GM19043 (cell line): ENCODE measurements around the gene SHKBP1.
A peak's percentile ranks its signal among the peaks of the same experiment; 100 is the strongest.
"Not testable (repeated sequence)": the region's sequence is repeated elsewhere in the genome, so short reads cannot be mapped to it uniquely, and the experiment has no call there.

Source experiments
- ATAC-seq: cut with Tn5 transposase; IDR thresholded peaks from one replicate; pipeline ENCODE4 v1.9.1; 2021; ENCODE audit warnings: low read depth; ENCODE audit not compliant: unreplicated experiment

Gene SHKBP1

DNA sequence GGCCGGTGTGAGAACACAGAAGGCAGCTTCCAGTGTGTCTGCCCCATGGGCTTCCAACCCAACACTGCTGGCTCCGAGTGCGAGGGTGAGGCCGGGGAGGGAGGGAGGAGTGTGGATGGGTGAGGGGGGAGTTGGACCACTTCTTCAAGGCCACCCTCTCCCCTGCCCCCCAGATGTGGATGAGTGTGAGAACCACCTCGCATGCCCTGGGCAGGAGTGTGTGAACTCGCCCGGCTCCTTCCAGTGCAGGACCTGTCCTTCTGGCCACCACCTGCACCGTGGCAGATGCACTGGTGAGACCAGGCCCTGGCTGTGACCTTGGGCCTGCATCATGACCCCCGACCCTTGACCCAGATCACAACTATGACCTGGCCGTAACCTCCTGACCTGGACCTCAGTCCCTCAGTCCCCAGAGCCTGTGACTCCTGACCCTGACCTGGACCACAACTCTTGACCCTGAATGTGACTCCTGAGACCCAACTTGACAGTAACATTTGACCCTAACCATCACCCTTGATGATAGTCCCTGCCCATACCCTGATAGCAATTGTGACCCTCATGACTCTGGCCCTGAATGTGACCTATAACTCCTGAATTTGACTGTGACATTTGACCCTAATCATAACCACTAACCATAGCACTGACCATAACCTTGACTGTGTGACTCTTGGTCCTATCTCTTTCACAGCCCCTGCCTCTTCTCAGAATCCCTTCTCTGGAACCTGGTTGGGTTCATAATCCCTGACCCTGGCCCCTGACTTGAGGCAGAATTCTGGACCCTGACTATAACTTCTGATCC, 35.4 kb downstream of the SHKBP1 start:
- ATAC-seq, result no peak

DNA sequence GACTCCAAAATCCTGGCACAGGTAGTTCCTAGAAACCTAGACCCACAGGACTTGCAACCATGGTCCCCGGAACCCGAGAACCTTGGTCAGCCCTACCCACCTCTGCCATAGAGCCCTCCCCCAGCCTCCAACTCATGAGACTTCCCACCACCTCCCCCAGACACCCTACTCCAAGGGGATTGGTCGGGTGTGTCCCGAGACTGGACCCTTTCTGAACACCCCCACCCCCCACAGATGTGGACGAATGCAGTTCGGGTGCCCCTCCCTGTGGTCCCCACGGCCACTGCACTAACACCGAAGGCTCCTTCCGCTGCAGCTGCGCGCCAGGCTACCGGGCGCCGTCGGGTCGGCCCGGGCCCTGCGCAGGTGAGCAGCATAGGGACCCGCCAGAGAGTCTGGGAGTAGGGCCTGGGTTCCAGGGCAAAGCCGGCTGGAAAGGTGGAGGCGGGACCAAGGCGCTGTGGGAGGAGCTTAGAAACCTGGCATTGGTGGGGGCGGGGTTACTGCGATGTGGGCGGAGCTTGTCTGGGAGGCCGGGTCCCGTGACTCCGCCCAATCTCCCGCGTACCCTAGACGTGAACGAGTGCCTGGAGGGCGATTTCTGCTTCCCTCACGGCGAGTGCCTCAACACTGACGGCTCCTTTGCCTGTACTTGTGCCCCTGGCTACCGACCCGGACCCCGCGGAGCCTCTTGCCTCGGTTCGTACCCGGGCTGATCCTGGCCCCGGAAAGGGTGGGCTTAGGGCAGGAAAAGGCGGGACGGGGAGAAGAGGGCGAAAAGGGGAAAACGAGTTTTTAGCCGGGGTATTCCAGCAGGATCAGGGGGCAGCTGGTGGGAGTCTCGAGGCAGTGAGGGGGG, 36.4 kb downstream of the SHKBP1 start:
- ATAC-seq, result no peak

DNA sequence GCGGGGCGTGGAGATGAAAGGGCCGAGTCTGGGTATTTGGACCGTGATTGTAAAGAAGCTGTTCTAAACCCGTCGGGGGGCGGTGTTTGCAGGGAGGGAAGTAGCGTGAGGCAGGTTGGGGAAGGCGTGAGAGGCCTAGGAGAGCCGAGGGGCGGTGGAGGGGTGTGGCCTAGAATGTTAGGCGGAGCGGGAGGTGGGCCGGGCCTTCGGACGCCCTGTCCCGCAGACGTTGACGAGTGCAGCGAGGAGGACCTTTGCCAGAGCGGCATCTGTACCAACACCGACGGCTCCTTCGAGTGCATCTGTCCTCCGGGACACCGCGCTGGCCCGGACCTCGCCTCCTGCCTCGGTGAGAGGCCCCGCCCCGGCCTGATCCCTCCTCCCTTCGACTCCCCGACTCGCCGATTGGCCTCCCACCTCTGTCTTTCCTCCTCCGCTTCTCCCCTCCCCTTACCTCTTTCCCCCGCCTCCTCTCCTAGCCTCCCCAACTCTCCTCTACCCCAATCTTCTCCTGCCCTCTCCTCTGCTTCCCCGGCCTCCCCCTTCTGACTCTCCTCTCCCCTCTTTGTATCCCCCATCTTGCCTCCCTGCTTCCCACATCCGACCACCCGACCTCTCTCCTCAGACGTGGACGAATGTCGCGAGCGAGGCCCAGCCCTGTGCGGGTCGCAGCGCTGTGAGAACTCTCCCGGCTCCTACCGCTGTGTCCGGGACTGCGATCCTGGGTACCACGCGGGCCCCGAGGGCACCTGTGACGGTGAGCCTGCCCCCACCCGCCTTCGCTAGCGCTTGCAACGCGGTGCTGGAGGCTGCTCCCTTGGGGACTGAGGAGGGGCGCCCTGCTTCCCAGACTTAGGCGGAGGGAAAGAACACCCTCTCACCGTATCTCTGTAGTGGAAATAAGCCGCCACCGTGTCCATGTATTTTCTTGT, 37.3 kb downstream of the SHKBP1 start:
- ATAC-seq, result peak; percentile 59

DNA sequence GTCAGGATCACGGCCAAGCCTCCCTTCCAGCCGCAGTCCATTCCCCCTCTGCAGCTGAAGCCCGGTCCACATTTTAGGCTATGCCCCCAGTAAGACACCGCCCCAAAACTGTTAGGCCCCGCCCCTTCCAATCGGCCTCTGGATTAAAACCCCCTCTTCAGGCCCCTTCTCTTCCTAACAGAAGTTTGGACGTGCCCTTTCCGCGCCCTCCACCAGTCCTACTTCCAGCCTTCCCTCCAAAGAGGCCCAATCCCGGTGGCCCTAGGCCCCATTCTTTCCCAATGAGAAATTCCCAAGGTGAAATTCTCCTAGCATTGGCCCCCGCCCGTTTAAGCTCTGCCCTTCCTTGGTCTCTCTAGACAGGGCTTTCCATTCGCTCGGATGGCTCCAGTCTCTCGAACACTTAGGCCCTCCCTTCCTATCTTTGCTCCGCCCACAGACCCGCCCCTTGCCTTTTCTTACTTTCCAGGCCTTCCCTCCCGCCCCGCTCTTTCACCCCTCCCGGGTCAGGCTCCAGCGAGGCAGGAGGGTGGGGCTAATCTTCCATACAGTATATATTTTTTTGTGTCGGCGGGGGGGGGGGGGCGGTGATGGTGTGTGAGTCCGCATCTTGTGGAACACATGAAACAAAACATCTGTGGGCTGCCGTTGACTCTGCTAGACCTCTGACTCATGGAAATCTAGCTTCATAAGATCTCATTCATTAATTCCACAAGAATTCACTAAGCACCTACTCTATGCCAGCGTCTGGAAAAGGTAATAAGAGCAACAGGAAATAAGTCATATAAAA, 38.1 kb downstream of the SHKBP1 start:
- no peak for ATAC-seq

DNA sequence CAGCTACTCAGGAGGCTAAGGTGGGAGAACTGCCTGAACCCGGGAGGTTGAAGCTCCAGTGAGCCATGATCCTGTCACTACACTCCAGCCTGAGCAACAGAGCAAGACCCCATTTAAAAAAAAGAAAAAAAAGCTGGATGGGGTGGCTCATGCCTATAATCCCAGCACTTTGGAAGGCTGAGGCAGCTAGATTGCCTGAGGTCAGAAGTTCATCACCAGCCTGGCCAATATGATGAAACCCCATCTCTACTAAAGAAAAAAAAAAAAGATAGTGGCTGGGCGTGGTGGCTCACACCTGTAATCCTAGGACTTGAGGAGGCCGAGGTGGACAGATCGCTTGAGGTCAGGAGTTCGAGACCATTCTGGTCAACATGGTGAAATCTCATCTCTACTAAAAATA, 39.5 kb downstream of the SHKBP1 start:
- no peak for ATAC-seq

DNA sequence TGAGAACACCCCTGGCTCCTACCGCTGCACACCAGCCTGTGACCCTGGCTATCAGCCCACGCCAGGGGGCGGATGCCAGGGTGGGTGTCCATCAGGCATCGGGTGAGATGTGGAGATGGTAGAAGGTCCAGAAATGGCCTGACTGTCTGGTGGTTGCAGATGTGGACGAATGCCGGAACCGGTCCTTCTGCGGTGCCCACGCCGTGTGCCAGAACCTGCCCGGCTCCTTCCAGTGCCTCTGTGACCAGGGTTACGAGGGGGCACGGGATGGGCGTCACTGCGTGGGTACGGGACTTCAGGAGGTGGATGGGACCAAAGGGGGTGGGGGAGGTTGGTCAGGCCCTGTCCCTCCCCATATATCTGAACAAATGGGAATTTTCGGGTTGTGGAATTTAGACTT, 40.3 kb downstream of the SHKBP1 start:
- ATAC-seq, result no peak

DNA sequence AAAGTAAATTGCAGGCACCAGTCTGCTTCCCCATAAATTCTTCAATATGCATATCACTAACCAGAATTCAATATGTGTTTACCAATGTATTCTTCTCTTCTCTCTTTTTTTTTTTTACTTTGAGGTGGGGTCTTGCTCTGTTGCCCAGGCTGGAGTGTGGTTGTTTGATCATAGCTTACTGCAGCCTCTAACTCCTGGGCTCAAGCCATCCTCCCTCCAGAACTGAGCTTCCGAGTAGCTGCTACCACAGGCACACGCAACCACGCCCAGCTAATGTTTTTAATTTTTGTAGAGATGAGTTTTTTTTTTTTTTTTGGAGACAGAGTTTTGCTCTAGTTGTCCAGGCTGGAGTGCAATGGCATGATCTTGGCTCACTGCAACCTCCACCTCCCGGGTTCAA, 41.3 kb downstream of the SHKBP1 start:
- ATAC-seq, result no peak

DNA sequence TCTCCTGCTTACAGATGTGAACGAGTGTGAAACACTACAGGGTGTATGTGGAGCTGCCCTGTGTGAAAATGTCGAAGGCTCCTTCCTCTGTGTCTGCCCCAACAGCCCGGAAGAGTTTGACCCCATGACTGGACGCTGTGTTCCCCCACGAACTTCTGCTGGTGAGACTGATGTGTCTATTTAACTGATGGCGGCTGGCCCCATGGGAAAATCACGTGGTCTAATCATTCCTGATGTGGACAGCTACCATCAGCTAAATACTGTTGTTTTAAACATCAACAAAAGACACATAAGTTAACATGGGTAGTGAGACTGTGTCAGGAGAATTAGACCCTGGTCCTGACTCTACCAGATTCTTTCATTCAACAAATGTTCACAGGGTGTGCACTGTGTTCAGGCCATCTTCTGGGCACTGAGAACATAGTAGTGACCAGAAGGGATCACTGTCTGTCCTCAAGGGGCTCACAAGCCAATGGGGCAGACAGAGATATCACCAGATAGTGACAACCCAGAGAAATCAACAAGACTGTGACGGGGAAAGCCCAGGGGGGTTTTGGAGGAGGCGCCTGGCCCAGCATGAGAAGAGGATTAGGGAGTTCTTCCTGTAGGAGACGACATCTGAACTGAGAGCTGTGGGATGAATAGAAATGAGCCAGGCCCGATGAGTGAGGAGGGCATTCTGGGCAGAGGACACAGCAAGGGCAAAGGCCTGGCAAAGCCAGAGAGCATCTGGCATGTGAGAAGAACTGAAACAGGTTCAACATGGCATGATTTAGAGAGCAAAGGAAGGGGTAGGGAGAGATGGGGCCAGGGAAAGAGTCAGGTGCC, 42.9 kb downstream of the SHKBP1 start:
- no peak for ATAC-seq

DNA sequence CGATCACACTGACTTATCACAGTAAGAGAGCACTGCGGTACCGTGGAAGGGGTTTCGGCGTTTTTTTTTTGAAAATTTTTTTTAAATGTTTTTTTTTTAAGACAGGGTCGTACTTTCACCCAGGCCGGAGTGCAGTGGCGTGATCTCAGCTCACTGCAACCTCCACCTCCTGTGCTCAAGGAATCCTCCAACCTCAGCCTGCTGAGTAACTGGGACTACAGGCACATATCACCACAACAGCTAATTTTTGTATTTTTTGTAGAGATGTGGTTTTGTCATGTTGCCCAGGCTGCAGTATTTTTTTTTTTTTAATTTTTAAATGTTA, 43.5 kb downstream of the SHKBP1 start:
- no peak for ATAC-seq

DNA sequence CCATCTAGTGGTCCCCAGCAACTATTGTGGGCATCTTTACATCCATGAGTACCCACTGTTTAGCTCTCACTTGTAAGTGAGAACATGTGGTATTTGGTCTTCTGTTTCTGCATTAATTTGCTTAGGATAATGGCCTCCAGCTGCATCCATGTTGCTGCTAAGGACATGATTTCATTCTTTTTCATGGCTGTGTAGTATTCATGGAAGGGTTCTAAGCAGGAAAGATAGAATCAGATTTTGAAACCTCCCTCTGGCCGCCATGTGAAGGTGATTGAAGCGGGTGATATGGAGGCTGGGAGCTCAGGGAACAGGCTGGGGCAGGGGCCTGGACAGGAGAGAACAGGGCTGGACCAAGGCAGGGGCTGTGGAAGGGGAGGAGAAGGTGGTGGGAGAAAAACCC, 44.6 kb downstream of the SHKBP1 start:
- no peak for ATAC-seq

DNA sequence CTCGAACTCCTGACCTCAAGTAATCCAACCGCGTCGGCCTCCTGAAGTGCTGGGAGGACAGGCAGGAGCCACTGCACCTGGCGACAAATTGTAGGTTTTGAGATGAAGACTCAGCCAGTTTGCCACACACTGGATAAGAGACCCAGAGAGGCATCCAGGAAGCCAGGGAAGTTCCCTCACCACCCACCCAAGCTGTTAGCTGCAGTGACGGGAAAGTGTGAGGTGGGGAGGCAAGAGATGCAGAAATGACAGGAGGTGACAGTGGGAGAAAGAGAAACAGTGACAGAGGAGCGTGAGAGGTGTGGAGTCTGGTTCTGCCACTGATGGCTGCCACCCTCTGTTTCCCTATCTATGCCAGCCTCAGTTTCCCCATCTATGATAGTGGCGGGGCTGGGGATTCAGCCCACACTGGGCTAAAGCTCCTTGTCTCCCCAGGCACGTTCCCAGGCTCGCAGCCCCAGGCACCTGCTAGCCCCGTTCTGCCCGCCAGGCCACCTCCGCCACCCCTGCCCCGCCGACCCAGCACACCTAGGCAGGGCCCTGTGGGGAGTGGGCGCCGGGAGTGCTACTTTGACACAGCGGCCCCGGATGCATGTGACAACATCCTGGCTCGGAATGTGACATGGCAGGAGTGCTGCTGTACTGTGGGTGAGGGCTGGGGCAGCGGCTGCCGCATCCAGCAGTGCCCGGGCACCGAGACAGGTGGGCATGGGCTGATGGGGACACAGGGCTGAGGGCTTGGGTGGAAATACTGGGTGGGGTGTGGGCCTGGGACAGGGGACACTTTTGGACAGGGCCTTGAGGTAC, 45.5 kb downstream of the SHKBP1 start:
- no peak for ATAC-seq

DNA sequence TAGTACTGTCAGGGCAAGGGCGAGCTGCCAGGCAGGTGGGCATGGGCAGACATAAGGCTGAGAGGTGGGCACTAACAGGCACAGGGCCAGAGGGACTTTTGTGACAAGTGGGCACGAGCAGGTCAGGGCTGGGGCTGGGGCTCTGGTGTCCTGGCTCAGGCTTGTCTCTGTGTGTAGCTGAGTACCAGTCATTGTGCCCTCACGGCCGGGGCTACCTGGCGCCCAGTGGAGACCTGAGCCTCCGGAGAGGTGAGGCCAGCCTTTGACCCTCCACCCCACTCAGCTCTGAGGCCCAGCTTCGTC, 46.1 kb downstream of the SHKBP1 start:
- ATAC-seq, result no peak

DNA sequence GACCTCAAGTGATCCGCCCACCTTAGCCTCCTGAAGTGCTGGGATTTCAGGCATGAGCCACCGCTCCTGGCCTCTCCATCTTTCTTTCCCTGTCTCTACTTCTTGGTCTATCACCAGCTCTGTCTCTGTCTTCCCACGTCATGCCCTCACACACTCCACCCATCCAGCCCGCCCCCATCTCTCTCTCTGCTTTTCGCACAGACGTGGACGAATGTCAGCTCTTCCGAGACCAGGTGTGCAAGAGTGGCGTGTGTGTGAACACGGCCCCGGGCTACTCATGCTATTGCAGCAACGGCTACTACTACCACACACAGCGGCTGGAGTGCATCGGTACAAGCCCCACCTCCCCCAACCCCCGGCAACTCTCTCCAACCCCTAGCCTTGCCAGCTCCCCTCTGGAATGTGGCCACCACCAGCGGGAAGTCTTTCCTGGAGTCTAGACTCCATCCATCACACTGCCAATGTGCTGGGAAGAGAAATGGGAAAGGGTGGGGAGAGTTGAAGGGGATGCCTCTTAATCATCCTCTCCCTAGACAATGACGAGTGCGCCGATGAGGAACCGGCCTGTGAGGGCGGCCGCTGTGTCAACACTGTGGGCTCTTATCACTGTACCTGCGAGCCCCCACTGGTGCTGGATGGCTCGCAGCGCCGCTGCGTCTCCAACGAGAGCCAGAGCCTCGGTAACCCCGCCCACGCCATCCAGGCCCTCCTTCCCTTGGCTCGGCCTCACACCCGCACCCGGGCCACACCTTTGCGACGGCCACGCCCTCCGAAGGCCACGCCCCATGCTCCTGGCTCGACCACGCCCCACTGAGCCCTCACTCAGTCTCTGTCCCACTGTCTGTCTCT, 47.0 kb downstream of the SHKBP1 start:
- ATAC-seq, result no peak

DNA sequence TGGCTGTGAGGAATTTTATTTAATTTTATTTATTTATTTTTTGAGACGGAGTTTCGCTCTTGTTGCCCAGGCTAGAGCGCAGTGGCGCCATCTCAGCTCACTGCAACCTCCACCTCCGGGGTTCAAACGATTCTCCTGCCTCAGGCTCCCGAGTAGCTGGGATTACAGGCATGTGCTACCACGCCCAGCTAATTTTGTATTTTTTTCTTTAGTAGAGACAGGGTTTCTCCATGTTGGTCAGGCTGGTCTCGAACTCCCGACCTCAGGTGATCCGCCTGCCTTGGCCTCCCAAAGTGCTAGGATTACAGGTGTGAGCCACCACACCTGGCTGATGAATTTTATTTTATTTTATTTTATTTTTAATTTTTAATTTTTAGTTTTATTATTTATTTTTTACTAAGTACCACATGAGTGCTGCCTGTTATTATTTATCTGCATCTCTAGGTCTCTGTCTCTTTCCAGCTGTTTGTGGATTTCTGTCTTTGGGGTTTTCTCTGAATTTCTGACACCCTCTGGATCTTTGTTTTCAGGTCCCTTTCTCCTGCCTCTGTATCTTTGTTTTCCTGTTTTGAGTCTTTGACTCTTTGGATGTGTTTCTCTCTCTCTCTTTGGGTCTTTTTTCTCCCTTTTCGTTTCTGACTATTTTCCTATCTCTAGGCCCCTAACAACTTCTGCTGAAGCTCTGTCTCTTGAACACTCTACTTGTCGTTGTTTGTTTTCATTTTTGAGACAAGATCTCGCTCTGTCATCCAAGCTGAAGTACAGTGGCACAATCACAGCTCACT, 47.9 kb downstream of the SHKBP1 start:
- not testable (repeated sequence) for ATAC-seq

DNA sequence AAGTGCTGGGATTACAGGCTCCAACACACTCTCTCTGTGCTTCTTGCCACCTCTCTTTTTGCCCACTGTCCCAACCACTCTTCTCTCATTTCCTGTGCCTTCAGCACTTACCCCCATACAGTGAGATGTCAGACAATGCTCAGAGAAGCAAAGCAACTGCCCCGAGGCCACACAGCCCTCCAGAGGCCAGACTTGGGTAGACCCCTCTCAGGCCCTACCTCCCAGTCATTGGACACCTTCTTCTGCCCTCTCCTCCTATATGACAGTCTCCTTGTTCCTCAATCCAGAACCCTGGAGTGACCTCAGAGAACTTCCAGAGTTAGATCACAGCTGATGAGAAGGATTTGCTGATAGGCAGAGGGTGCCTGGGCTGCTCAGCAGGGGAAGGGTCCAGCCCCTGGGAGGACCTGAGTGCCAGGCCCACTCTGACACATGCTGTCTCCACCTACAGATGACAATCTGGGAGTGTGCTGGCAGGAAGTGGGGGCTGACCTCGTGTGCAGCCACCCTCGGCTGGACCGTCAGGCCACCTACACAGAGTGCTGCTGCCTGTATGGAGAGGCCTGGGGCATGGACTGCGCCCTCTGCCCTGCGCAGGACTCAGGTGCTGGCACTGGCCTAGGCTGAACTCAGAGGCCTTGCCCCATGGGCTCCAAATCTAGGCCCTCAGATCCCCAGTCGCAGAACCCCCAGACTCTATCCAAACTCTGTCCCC, 48.9 kb downstream of the SHKBP1 start:
- no peak for ATAC-seq

DNA sequence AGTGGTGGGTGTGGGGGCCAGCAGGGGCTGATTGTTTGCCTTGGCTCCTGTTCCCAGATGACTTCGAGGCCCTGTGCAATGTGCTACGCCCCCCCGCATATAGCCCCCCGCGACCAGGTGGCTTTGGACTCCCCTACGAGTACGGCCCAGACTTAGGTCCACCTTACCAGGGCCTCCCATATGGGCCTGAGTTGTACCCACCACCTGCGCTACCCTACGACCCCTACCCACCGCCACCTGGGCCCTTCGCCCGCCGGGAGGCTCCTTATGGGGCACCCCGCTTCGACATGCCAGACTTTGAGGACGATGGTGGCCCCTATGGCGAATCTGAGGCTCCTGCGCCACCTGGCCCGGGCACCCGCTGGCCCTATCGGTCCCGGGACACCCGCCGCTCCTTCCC, 50.2 kb downstream of the SHKBP1 start:
- no peak for ATAC-seq
